ENCODE measurements around the gene VAV3.

The VAV3 gene

DNA sequence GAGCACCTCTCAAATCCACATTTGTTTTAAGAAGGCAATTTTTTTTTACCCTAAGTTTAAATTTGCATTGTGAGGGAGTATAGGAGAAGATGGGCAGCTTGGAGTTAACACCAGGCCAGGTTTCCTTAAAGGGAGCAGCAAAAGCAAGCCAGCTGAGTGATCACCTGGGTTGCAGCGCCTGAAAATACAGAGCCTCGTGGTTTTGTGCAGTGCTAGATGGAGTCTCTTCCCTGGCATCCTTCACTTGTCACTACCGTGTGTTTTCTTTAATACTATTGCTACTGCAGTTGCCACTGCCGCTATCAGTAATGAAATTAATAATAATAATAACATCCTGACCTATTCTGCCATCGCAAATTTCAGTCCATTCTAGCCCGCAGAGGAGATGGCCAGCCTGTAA lies 35.2 kb upstream of the VAV3 start:
- H3K27ac ChIP-seq (ENCODE audit: insufficient read depth, low read length, poor library complexity, severe bottlenecking), result no peak overlapping the region
- no peaks in the 10 kb centered on the region for H3K9me3 ChIP-seq (ENCODE audit: control insufficient read depth, low read length)
- H3K4me3 ChIP-seq (ENCODE audit: insufficient read depth, low read depth, low read length, poor library complexity, severe bottlenecking), result no peak overlapping the region
- no peak for DNase-seq
- no peaks in the 10 kb centered on the region for H3K4me1 ChIP-seq (ENCODE audit: control insufficient read depth, insufficient read depth, low read length, poor library complexity, severe bottlenecking)
- no peaks in the 10 kb centered on the region for H3K27me3 ChIP-seq (replicated peaks; ENCODE audit: control insufficient read depth, insufficient read depth, low read length, poor library complexity, severe bottlenecking)
- no peaks in the 10 kb centered on the region for H3K36me3 ChIP-seq (ENCODE audit: control insufficient read depth, insufficient read depth, low read length)

DNA sequence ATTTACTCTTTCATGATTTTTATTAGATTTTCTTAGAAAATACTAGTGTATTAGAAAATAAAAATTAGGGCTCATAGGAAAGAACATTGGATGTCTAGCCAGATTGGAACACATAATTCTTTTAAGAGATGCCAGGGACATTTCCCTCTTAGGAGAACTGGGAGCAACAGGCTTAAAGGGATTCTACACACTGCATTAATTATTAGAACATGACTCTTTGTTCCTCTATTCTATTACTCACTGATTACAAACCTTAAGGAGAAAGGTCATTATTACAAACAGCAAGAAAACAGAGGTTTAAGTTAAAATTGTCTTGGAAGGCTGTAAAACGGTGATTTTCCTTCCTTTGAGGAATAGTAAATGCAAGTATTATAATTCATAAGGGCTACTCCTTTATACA lies 32.9 kb upstream of the VAV3 start:
- Histone ChIP-seq H3K27ac (ENCODE audit: insufficient read depth, low read length, poor library complexity, severe bottlenecking) (no peak overlapping the region), H3K27me3 (replicated peaks; ENCODE audit: control insufficient read depth, insufficient read depth, low read length, poor library complexity, severe bottlenecking) (no peaks in the 10 kb centered on the region), H3K9me3 (ENCODE audit: control insufficient read depth, low read length) (no peaks in the 10 kb centered on the region), H3K4me3 (ENCODE audit: insufficient read depth, low read depth, low read length, poor library complexity, severe bottlenecking) (no peak overlapping the region), H3K4me1 (ENCODE audit: control insufficient read depth, insufficient read depth, low read length, poor library complexity, severe bottlenecking) (no peaks in the 10 kb centered on the region), H3K36me3 (ENCODE audit: control insufficient read depth, insufficient read depth, low read length) (no peaks in the 10 kb centered on the region)
- DNase-seq, result no peak

DNA sequence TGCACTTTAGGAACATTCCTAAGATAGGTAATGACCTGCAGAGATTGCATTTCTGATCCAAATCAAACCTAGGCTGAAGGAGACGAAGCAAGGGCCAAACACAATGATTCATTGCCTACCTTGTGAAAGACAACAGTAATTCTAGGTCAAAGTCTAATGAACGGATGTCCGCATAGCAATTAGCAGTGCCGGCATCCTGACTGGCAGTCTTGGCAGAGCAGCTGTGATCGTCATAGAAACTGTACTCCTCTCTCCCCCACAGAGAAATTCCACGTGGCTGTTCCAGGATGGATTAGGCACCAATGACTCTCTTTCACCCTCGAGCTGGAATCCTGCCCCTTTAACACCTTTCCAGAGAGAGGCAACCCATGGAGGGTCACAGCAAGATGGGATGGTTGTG lies 28.9 kb upstream of the VAV3 start:
- no peak overlapping the region for H3K4me3 ChIP-seq (ENCODE audit: insufficient read depth, low read depth, low read length, poor library complexity, severe bottlenecking)
- no peaks in the 10 kb centered on the region for H3K36me3 ChIP-seq (ENCODE audit: control insufficient read depth, insufficient read depth, low read length)
- no peaks in the 10 kb centered on the region for H3K4me1 ChIP-seq (ENCODE audit: control insufficient read depth, insufficient read depth, low read length, poor library complexity, severe bottlenecking)
- DNase-seq, result no peak
- no peaks in the 10 kb centered on the region for H3K9me3 ChIP-seq (ENCODE audit: control insufficient read depth, low read length)
- no peak overlapping the region for H3K27ac ChIP-seq (ENCODE audit: insufficient read depth, low read length, poor library complexity, severe bottlenecking)
- H3K27me3 ChIP-seq (replicated peaks; ENCODE audit: control insufficient read depth, insufficient read depth, low read length, poor library complexity, severe bottlenecking), result no peaks in the 10 kb centered on the region

DNA sequence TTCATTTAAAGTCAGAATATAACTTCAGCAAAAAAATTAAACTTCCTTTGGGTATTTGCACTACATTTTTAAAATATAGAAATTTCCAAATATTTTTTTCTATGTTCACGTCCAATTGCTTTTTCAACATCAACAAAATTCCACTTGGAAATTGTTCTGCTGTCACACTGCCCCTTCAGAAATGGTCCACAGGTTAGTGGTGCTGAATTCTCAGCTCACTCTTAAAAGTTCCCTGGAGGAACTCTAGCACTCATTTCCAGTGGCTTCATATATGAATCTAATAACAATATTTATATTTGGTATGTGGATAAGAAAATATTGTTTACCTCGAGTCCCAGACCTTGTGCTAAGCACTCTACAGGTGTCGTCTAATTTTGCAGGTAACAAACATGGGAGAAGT lies 27.4 kb upstream of the VAV3 start:
- Histone ChIP-seq H3K9me3 (ENCODE audit: control insufficient read depth, low read length) (no peaks in the 10 kb centered on the region), H3K27ac (ENCODE audit: insufficient read depth, low read length, poor library complexity, severe bottlenecking) (no peak overlapping the region), H3K4me1 (ENCODE audit: control insufficient read depth, insufficient read depth, low read length, poor library complexity, severe bottlenecking) (no peaks in the 10 kb centered on the region), H3K27me3 (replicated peaks; ENCODE audit: control insufficient read depth, insufficient read depth, low read length, poor library complexity, severe bottlenecking) (no peaks in the 10 kb centered on the region), H3K4me3 (ENCODE audit: insufficient read depth, low read depth, low read length, poor library complexity, severe bottlenecking) (no peak overlapping the region), H3K36me3 (ENCODE audit: control insufficient read depth, insufficient read depth, low read length) (no peaks in the 10 kb centered on the region)
- DNase-seq, result no peak

DNA sequence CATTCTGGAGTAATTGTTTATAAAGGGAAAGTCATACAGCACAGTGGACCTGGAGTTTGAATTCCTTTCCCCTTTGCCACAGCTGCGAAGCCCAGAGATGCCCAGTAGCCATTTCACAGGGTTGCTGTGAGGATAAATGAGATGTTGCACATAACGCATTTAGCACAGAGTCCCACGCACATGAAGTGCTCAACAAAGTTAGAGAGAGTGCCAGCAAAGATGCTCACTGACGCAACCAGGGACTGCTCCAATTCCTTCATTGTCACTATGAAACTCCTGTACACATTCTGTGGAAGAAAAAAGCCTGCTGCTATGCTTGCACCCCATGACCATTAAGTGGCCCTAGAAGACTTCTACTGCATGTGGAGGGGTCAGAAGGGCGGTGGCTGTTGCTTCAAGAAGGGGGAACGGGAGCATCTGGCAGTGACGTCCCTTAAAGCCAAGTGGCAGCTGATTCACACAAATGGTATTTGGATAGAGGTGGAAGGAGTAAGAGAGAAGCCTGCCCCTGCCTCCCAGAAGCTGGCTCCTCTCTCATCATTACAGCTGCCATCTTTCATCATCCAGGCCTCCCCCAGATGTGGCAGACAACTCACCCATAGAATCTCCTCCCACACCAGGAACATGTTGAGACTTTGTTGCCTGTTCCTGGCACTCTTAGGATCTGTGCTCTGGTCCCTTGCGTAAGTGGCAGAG lies 26.5 kb upstream of the VAV3 start:
- Histone ChIP-seq H3K27ac (ENCODE audit: insufficient read depth, low read length, poor library complexity, severe bottlenecking) (no peak overlapping the region), H3K4me3 (ENCODE audit: insufficient read depth, low read depth, low read length, poor library complexity, severe bottlenecking) (no peak overlapping the region), H3K27me3 (replicated peaks; ENCODE audit: control insufficient read depth, insufficient read depth, low read length, poor library complexity, severe bottlenecking) (no peaks in the 10 kb centered on the region), H3K4me1 (ENCODE audit: control insufficient read depth, insufficient read depth, low read length, poor library complexity, severe bottlenecking) (no peaks in the 10 kb centered on the region), H3K9me3 (ENCODE audit: control insufficient read depth, low read length) (no peaks in the 10 kb centered on the region), H3K36me3 (ENCODE audit: control insufficient read depth, insufficient read depth, low read length) (no peaks in the 10 kb centered on the region)
- DNase-seq, result no peak

DNA sequence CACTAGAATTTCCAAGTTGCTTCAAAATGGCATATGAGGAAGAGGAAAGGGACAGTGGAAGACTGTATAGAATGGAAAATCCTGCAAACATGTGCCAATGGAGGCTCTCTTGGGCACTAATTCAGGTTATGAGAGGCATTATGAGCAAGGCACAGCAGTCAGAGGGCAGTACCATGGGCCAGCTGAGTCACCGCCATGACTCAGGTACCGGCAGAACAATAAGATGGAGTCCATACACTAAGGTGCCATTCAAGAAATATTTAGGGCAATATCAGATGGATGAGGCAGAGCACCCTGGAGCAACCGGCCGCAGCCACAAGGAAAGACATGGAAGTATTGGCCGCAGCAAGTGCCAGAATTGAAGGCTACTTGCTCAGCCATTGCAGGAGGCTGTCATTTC lies 25.6 kb upstream of the VAV3 start:
- H3K4me3 ChIP-seq (ENCODE audit: insufficient read depth, low read depth, low read length, poor library complexity, severe bottlenecking), result no peak overlapping the region
- H3K4me1 ChIP-seq (ENCODE audit: control insufficient read depth, insufficient read depth, low read length, poor library complexity, severe bottlenecking), result no peaks in the 10 kb centered on the region
- no peak overlapping the region for H3K27ac ChIP-seq (ENCODE audit: insufficient read depth, low read length, poor library complexity, severe bottlenecking)
- DNase-seq, result no peak
- H3K27me3 ChIP-seq (replicated peaks; ENCODE audit: control insufficient read depth, insufficient read depth, low read length, poor library complexity, severe bottlenecking), result no peaks in the 10 kb centered on the region
- no peaks in the 10 kb centered on the region for H3K36me3 ChIP-seq (ENCODE audit: control insufficient read depth, insufficient read depth, low read length)
- H3K9me3 ChIP-seq (ENCODE audit: control insufficient read depth, low read length), result no peaks in the 10 kb centered on the region

DNA sequence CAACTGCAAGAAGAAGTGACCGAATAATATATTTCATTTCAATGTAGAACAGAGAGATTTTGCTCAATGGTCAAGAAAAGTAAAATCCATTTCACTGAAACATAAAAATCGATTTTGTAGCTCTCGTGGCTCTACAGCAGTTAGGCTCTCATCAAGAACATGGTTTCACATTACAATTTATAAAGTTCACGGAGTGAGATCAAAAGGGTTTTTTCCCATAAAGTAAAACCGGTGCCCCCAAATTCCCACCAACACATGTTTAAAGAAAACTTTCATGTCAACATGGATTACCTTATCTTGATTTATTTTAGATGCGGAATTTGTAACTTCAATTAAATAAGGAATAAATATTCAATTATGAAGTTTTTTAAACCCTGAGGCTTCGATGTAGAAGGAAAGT lies 16.3 kb upstream of the VAV3 start:
- Histone ChIP-seq H3K27ac (ENCODE audit: insufficient read depth, low read length, poor library complexity, severe bottlenecking) (no peak overlapping the region), H3K36me3 (ENCODE audit: control insufficient read depth, insufficient read depth, low read length) (no peaks in the 10 kb centered on the region), H3K9me3 (ENCODE audit: control insufficient read depth, low read length) (no peaks in the 10 kb centered on the region), H3K4me1 (ENCODE audit: control insufficient read depth, insufficient read depth, low read length, poor library complexity, severe bottlenecking) (no peaks in the 10 kb centered on the region), H3K4me3 (ENCODE audit: insufficient read depth, low read depth, low read length, poor library complexity, severe bottlenecking) (no peak overlapping the region), H3K27me3 (replicated peaks; ENCODE audit: control insufficient read depth, insufficient read depth, low read length, poor library complexity, severe bottlenecking) (no peaks in the 10 kb centered on the region)
- DNase-seq, result no peak

DNA sequence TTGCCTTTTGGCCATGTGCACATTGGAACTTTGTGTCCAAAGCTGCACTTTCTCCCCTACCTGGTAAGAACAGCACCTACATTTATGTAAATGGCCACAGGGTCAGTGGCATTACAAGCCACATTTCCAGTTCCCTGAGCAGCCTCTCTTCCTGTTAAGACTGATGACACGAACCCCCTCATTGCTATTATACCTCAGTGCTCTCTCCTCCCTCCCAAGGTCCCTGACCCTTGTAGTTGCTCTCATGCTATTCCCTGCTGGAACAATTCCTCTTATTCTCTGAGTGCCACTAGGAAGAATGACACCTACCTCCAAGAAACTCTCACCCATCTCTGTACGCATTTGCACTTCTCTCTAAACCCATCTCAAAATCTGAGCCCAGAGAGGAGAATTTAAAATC lies 14.9 kb upstream of the VAV3 start:
- no peak overlapping the region for H3K4me3 ChIP-seq (ENCODE audit: insufficient read depth, low read depth, low read length, poor library complexity, severe bottlenecking)
- no peak overlapping the region for H3K27ac ChIP-seq (ENCODE audit: insufficient read depth, low read length, poor library complexity, severe bottlenecking)

DNA sequence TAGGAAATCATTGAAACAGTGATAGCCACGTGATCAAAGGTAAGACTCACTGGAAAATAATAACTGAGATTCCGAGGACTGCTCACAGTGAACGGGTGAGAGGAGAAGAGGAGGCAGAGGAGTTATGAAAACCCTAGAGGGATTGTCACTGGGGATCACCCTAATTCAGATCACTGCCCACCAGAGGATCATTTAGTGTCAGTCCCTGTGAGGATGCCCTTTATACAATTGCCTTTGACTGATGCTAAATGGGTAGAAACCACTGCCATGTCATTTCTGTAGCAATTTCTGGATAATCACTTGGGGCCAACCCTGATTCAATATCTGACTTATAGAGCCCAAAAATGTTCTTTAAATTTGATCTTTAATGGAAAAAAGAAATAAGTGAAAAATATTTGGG lies 14.1 kb upstream of the VAV3 start:
- H3K9me3 ChIP-seq (ENCODE audit: control insufficient read depth, low read length), result no peaks in the 10 kb centered on the region
- no peak for DNase-seq
- no peaks in the 10 kb centered on the region for H3K4me1 ChIP-seq (ENCODE audit: control insufficient read depth, insufficient read depth, low read length, poor library complexity, severe bottlenecking)

More for the DNA sequence above, 14.9 kb upstream of the VAV3 start:
- Histone ChIP-seq H3K4me1 (ENCODE audit: control insufficient read depth, insufficient read depth, low read length, poor library complexity, severe bottlenecking) (no peaks in the 10 kb centered on the region), H3K9me3 (ENCODE audit: control insufficient read depth, low read length) (no peaks in the 10 kb centered on the region), H3K36me3 (ENCODE audit: control insufficient read depth, insufficient read depth, low read length) (no peaks in the 10 kb centered on the region), H3K27me3 (replicated peaks; ENCODE audit: control insufficient read depth, insufficient read depth, low read length, poor library complexity, severe bottlenecking) (no peaks in the 10 kb centered on the region)
- DNase-seq, result no peak

DNA sequence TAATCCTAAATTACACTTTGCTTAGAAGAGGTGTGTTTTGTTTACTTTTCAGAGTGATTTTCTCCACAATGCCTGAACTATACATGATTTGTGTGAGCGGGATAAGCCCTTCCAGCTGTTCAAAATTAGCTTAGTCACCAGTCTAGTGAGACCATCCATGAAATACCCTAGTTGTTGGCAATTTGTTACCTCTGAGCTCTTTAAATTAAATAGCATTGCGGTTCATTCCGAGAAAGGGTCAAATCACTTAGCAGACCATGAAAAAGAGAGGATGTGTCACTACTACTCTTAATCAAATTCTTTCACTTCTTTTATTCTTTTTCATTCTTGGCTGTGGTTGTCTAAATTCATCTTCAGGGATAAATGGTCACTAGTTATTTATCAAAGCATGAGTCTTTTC lies 11.9 kb upstream of the VAV3 start:
- Histone ChIP-seq H3K27ac (ENCODE audit: insufficient read depth, low read length, poor library complexity, severe bottlenecking) (no peak overlapping the region), H3K4me1 (ENCODE audit: control insufficient read depth, insufficient read depth, low read length, poor library complexity, severe bottlenecking) (no peaks in the 10 kb centered on the region), H3K4me3 (ENCODE audit: insufficient read depth, low read depth, low read length, poor library complexity, severe bottlenecking) (no peak overlapping the region), H3K27me3 (replicated peaks; ENCODE audit: control insufficient read depth, insufficient read depth, low read length, poor library complexity, severe bottlenecking) (no peaks in the 10 kb centered on the region), H3K9me3 (ENCODE audit: control insufficient read depth, low read length) (no peaks in the 10 kb centered on the region), H3K36me3 (ENCODE audit: control insufficient read depth, insufficient read depth, low read length) (no peaks in the 10 kb centered on the region)
- DNase-seq, result no peak

More for the DNA sequence above, 14.1 kb upstream of the VAV3 start:
- no peak overlapping the region for H3K27ac ChIP-seq (ENCODE audit: insufficient read depth, low read length, poor library complexity, severe bottlenecking)
- no peak overlapping the region for H3K4me3 ChIP-seq (ENCODE audit: insufficient read depth, low read depth, low read length, poor library complexity, severe bottlenecking)
- no peaks in the 10 kb centered on the region for H3K36me3 ChIP-seq (ENCODE audit: control insufficient read depth, insufficient read depth, low read length)
- no peaks in the 10 kb centered on the region for H3K27me3 ChIP-seq (replicated peaks; ENCODE audit: control insufficient read depth, insufficient read depth, low read length, poor library complexity, severe bottlenecking)
